MG63 (cell line): ENCODE data around the gene FCHSD2. TPM values are rescaled to one million over a fixed set of nuclear protein-coding genes. Genes with fewer than 3 reads are reported as not detected.
"Not testable (repeated sequence)": the region's sequence is repeated elsewhere in the genome, so short reads cannot be mapped to it uniquely, and the experiment has no call there.

Source experiments
- DNase-seq: peaks from one replicate; pipeline ENCODE4 v3.0.0-alpha.2; 2020
- H3K27me3 ChIP-seq: fragments of 250-450 bp; sonication (Bioruptor Pico); 2 replicates; pipeline ENCODE4 v1.5.1; 2020; ENCODE audit warnings: mild to moderate bottlenecking, moderate library complexity
- H3K36me3 ChIP-seq: fragments of 250-450 bp; sonication (Bioruptor Pico); 2 replicates; pipeline ENCODE4 v1.5.1; 2020; ENCODE audit warnings: mild to moderate bottlenecking, moderate library complexity
- H3K4me3 ChIP-seq: fragments of 250-450 bp; sonication (Bioruptor Pico); 2 replicates; pipeline ENCODE4 v1.5.1; 2020; ENCODE audit warnings: mild to moderate bottlenecking, moderate library complexity
- H3K9me3 ChIP-seq: fragments of 250-450 bp; sonication (Bioruptor Pico); 2 replicates; pipeline ENCODE4 v1.5.1; 2020; ENCODE audit warnings: mild to moderate bottlenecking, moderate library complexity
- total RNA-seq: library from RNA; depleted of rRNA; stranded (reverse); fragments of >200 nt; shearing (Covaris generic); gene quantifications from 2 replicates; pipeline ENCODE4 v1.2.3, GENCODE V29; 2014; ENCODE audit warnings: low replicate concordance

The FCHSD2 gene
- total RNA-seq, 1 experiment from 2014 or later: 8.2 TPM

DNA sequence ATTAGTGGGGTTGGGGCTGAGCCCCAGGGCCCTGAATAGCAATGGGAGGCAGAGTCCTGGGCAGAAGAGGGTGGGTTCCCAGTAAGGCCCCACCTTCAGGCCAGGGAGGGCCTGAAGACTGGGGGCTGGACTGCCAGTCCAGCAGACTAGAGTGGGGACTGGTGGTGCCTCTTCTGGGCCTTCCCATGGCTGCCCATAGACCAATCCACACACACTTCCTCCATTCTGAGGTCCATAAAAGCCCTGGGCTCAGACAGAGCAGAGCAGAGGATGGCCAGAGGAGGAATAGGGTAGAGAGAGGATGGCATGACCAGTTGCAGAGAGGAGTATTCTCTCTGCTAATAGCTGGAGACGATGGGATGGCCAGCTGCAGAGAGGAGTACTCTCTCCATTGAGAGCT lies 216.0 kb downstream of the FCHSD2 start:
- Histone ChIP-seq H3K4me3 (no peak overlapping the region), H3K36me3 (no peaks in the 10 kb centered on the region; the same call in 1 of the 2 replicates), H3K9me3 (no peaks in the 10 kb centered on the region), H3K27me3 (no peaks in the 10 kb centered on the region)
- DNase-seq: no peak

DNA sequence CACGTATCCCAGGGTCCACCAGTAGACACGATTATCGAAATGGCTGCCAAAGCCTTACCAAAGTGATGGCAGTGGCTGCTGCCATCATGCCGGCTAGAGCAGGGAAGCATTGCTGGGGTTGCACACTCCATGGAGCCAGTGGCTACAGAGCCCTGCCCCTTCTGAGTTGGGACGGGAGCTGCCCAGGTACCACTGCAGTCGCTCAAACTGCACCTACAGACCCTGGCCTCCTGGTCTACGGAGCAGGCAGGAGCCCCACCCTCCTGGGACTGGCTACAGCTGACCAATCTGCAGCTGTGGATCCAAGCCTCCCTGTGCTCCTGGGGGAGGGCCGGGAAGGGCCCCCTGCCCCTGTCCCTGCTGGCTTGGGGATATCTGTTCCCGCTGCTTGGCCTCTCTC lies 216.5 kb downstream of the FCHSD2 start:
- no peaks in the 10 kb centered on the region for H3K9me3 ChIP-seq
- H3K27me3 ChIP-seq: no peaks in the 10 kb centered on the region
- H3K36me3 ChIP-seq: peaks cover 3% of the 10 kb centered on the region; the same call in 1 of the 2 replicates
- H3K4me3 ChIP-seq: no peak overlapping the region
- no peak for DNase-seq

DNA sequence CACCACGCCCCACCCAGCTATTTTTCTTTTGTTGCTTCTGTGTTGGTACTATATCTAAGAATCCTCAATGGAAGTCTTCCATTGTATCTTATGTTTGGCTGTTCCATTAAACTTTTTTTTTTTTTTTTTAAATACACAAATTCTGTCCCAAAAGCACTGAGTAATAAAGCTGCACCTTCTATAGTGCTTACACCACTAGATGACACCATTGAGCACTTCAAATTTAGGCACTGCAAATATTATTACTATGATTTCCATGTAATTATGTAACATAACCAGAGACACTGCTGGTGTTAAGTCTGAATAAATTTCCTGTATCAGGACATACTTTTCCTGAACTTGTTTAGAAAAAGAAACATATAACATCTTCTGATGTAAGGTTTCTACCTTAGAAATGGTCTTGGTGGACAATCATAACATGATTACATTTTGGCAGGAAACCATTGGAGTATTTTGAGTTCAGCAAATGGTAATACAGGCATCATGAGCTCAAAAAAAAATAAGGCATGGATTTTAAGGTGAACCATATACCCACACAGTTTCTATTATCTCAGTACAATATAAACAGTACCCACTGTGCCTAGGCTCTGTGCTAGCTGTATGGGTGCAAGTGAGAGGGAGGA lies 217.4 kb downstream of the FCHSD2 start:
- no peak for DNase-seq
- no peaks in the 10 kb centered on the region for H3K9me3 ChIP-seq
- no peak overlapping the region for H3K4me3 ChIP-seq
- H3K36me3 ChIP-seq: peaks cover 4% of the 10 kb centered on the region; the same call in 1 of the 2 replicates
- no peaks in the 10 kb centered on the region for H3K27me3 ChIP-seq

DNA sequence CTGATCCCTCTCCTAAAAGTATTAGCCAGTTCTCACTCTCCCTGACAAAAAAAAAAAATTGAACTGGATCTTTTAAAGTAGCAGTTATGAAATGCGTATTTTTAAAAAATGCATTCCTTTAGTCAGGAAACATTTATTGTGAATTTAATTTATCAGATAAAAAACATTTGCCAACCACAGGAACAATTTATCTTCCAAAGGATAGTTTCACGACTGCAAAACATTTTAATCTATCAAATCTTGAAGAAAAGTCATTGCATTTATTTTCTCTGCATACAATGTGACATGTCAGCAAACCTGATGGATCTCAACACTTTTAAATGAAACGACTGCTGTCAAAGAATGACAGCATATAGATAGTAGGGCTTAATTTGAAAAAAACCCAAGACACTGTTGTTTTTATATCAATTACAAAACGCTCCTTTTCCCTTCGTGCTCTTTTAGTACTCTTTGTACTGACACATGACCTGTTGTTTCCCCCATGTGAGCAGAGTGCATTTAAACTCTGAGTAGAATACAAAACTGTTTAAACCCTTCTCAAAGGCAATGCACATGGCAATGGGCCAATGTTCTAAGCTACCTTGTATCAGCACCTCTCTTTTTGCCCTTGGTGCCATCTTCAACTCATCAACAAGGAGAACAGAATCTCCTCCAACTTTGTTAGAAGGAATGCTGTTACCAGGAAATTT lies 220.9 kb downstream of the FCHSD2 start:
- no peak for DNase-seq
- Histone ChIP-seq H3K27me3 (no peaks in the 10 kb centered on the region), H3K36me3 (peaks cover 4% of the 10 kb centered on the region; the same call in 1 of the 2 replicates), H3K4me3 (no peak overlapping the region), H3K9me3 (no peaks in the 10 kb centered on the region)

DNA sequence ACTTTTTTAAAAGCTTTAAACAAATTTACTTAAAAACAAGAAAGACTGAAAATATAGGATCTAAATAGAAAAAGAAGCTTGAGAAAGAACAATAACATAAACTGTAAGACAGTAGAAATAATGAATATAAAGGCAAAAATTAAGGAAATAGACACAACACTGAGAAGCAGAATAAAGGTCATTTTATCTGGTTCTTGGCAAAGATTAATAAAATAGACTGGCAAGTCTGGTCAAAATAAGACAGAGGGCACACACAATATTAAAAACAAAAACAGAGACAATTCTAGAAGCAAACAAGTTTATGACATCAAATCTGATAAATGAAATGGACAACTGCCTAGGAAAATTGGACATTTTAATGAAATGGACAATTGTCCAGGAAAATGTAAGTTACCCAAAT lies 222.1 kb downstream of the FCHSD2 start:
- no peak for DNase-seq
- H3K27me3 ChIP-seq: no peaks in the 10 kb centered on the region
- no peaks in the 10 kb centered on the region for H3K9me3 ChIP-seq
- peaks cover 4% of the 10 kb centered on the region; the same call in 1 of the 2 replicates for H3K36me3 ChIP-seq
- H3K4me3 ChIP-seq: no peak overlapping the region

DNA sequence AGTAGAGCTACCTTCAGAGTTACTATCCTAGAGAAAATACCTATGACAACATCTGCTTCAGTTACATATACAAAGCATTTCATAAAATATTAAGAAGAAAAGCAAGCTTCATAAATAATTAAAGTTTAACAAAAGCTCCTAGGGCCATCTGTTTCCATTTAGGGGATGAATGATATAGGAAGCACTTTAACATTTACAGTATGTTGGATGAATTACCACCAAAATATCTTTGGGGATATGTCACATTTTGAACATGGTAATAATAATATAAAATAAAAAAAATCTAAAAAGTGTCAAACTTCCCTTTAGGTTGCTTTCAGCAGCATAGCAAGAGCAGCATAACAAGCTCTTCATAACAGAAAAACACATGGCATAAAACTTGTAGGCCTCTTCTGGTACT lies 223.3 kb downstream of the FCHSD2 start:
- H3K27me3 ChIP-seq: no peaks in the 10 kb centered on the region
- H3K9me3 ChIP-seq: 0 out of 2 replicates have a peak, but pooled peaks cover 5% of the 10 kb centered on the region
- peaks cover 4% of the 10 kb centered on the region; the same call in 1 of the 2 replicates for H3K36me3 ChIP-seq
- no peak overlapping the region for H3K4me3 ChIP-seq
- DNase-seq: no peak

DNA sequence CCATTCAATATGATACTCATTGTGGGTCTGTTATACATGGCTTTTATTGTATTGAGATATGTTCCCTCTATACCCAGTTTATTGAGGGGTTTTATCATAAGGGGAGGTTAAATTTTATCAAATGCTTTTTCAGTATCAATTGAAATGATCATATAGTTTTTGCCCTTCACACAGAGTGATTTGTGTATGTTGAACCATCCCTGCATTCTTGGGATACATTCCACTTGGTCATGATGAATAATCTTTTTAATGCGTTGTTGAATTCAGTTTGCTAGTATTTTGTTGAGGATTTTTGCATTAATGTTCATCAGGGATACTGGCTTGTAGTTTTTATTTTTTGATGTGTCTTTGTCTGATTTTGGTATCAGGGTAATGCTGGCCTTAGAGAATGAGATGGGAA lies 229.9 kb downstream of the FCHSD2 start:
- Histone ChIP-seq H3K27me3 (no peaks in the 10 kb centered on the region), H3K9me3 (peaks cover 24% of the 10 kb centered on the region), H3K4me3 (no peak overlapping the region), H3K36me3 (peaks cover 4% of the 10 kb centered on the region)
- no peak for DNase-seq

DNA sequence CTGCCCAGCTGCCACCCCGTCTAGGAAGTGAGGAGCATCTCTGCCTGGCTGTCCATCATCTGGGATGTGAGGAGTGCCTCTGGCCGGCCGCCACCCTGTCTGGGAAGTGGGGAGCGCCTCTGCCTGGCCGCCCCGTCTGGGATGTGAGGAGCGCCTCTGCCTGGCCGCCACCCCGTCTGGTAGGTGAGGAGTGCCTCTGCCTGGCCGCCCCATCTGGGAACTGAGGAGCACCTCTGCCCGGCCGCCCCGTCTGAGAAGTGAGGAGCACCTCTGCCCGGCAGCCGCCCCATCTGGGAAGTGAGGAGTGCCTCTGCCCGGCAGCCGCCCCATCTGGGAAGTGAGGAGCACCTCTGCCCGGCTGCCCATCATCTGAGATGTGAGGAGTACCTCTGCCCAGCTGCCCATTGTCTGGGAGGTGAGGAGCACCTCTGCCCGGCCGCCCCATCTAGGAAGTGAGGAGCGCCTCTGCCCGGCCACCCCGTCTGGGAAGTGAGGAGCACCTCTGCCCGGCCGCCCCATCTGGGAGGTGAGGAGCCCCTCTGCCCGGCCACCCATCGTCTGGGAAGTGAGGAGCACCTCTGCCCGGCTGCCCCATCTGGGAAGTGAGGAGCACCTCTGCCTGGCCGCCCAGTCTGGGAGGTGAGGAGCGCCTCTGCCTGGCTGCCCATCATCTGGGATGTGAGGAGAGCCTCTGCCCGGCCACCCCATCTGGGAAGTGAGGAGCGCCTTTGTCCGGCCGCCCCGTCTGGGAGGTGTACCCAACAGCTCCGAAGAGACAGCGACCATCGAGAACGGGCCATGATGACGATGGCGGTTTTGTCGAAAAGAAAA lies 232.3 kb downstream of the FCHSD2 start:
- H3K4me3 ChIP-seq, DNase-seq: not testable (repeated sequence)
- peaks cover 24% of the 10 kb centered on the region for H3K9me3 ChIP-seq

DNA sequence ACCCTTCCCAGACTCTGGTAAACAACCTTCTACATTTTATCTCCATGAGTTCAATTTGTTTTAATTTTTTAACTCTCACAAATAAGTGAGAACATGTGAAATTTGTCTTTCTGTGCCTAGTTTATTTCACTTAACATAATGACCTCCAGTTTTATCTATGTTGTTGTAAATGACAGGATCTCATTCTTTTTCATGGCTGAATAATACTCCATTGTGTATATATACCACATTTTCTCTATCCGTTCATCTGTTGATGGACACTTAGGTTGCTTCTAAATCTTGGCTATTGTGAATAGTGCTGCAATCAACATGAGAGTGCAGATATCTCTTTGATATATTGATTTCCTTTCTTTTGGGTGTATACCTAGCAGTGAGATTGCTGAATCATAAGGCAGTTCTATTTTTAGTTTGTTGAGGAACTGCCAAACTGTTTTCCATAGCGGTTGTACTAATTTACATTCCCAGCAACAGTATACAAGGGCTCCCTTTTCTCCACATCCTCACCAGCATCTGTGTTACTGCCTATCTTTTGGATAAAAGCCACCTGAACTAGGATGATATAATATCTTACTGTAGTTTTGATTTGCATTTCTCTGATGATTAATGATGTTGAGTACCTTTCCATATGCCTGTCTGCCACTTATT lies 234.0 kb downstream of the FCHSD2 start:
- Histone ChIP-seq H3K36me3 (peaks cover 4% of the 10 kb centered on the region; the same call in 1 of the 2 replicates), H3K9me3 (peaks cover 15% of the 10 kb centered on the region), H3K27me3 (no peaks in the 10 kb centered on the region), H3K4me3 (no peak overlapping the region)
- DNase-seq: no peak

More for the DNA sequence above, 232.3 kb downstream of the FCHSD2 start:
- not testable (repeated sequence) for H3K27me3 ChIP-seq, H3K36me3 ChIP-seq

DNA sequence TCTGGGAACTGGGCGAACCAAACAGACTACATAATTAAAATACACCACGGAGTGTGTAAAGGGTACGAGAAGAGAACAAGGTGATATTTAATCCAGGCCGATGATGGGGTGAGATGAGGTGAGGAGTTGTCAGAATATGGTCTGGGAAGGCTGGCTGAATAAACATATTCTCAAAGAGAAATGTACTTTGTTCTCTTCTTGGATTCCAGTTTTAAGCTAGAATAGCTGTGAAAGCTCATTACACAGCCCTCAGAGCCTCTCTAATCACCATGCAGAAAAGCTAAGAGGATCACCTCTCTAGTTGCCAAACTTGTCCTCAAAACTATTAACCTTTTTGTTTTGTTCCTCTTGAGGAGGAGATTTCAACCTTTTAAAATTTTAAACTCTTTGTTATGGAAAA lies 238.1 kb downstream of the FCHSD2 start:
- Histone ChIP-seq H3K36me3 (no peaks in the 10 kb centered on the region), H3K4me3 (no peak overlapping the region), H3K27me3 (no peaks in the 10 kb centered on the region), H3K9me3 (peaks cover 5% of the 10 kb centered on the region; the same call in 1 of the 2 replicates)
- DNase-seq: no peak

DNA sequence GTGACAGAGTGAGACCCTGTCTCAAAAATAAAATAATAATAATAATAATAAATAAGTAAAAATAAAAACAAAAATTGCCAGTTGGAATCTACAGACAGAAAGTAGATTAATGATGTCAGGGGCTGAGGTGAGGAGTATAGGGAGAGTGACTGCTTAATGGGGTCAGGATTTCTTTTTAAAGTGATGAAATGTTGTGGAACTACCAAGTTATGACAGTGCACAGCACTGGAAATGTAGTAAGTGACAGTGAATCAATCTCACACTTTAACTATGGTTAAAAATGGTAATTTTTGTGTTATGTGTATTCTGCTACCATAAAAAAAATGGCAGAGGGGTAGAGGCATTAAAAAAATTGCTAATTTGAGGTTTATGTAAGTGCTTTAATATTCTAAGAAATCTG lies 240.7 kb downstream of the FCHSD2 start:
- no peaks in the 10 kb centered on the region for H3K9me3 ChIP-seq
- no peaks in the 10 kb centered on the region for H3K27me3 ChIP-seq
- no peak overlapping the region for H3K4me3 ChIP-seq
- DNase-seq: no peak
- no peaks in the 10 kb centered on the region for H3K36me3 ChIP-seq

DNA sequence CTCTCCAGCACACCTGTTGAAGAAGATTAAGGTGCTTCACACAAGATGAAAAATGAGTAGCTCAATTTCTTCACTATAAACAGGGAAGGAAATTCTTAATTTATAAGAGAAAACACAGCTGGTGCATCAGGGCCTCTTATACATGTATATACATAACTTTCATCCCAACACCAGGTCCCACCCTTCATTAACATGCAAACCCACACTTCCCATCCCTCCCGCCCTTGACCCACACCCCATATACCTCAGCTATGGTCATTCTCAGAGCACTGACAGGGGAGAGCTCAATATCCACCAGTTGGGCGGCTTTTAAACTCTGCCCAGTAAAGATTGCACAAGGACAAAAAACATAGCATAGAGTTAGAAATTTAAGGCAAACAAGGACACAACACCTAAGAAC lies 242.1 kb downstream of the FCHSD2 start:
- H3K36me3 ChIP-seq: no peaks in the 10 kb centered on the region
- no peaks in the 10 kb centered on the region for H3K9me3 ChIP-seq
- no peak overlapping the region for H3K4me3 ChIP-seq
- H3K27me3 ChIP-seq: no peaks in the 10 kb centered on the region
- DNase-seq: no peak

DNA sequence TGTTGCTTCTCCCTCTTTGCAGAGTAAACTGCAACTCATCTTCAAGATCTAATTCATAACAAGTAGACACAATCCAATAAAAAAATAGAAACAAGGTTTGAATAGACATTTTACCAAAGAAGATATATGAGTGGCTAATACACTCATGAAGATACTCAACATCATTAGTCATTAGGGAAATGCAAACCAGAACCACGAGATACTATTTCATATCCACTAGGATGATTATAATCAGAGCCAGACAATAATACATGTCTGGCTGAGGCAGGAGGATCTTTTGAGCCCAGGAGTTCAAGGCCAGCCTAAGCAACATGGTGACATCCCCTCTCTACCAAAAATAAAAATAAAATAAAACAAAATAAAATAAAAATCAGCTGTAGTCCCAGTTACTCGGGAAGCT lies 242.9 kb downstream of the FCHSD2 start:
- H3K27me3 ChIP-seq: no peaks in the 10 kb centered on the region
- no peaks in the 10 kb centered on the region for H3K9me3 ChIP-seq
- no peak overlapping the region for H3K4me3 ChIP-seq
- no peak for DNase-seq
- H3K36me3 ChIP-seq: no peaks in the 10 kb centered on the region

DNA sequence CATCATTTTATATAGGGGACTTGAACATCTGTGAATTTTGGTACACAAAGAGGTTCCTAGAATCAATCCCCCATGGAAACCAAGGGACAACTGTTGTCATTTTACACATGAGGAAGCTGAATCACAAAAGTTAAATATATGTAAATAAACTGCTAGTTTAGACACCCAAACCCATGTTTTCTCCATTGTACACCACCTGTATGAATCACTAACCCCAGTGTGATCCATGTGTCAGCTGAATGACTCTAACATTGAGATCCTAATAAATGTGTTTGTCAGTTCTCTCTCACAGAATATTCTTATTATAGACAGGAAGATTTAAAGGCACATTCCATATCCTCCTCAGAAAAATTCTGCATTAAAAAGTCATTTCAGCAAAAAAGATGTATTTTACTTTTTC lies 244.6 kb downstream of the FCHSD2 start:
- no peak for DNase-seq

DNA sequence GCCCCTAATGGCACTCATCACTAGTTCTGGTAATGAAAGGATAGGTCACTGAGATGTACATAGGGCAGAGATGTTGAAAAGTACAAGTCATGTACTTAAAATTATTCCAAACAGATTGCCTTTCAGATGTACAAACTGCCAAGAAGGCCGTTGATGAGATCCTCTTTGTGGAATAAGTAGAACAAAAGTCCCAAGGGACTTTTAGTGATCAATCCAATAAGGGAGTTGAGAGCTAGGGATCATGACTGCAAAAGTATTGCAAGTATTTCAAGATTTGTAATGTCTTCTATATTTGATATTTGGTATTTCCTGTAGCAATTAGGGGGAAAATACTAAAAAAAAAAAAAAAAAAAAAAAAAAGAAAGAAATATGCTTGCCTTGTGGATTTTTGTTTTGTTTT lies 245.7 kb downstream of the FCHSD2 start:
- Histone ChIP-seq H3K9me3 (no peaks in the 10 kb centered on the region), H3K36me3 (no peaks in the 10 kb centered on the region), H3K4me3 (no peak overlapping the region), H3K27me3 (no peaks in the 10 kb centered on the region)
- no peak for DNase-seq

More for the DNA sequence above, 244.6 kb downstream of the FCHSD2 start:
- Histone ChIP-seq H3K9me3 (no peaks in the 10 kb centered on the region), H3K4me3 (no peak overlapping the region), H3K27me3 (no peaks in the 10 kb centered on the region), H3K36me3 (no peaks in the 10 kb centered on the region)

DNA sequence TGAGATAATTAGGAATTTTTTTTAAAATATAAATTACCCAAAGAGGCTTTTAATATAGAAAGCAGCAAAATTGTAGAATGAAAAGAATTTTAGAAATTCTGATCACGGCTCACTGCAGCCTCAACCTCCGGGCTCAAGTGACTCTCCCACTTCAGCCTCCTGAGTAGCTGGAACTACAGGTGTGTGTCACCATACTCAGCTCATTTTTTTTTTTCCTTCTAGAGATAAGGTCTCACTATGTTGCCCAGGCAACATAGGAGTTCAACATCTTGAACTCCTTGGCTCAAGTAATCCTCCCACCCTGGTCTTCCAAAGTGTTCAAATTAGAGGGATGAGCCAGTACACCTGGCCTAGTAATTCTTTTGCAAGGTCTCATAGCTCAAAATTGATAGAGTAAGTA lies 251.2 kb downstream of the FCHSD2 start:
- Histone ChIP-seq H3K4me3 (no peak overlapping the region), H3K36me3 (peaks cover 11% of the 10 kb centered on the region), H3K27me3 (no peaks in the 10 kb centered on the region), H3K9me3 (no peaks in the 10 kb centered on the region)
- DNase-seq: no peak

DNA sequence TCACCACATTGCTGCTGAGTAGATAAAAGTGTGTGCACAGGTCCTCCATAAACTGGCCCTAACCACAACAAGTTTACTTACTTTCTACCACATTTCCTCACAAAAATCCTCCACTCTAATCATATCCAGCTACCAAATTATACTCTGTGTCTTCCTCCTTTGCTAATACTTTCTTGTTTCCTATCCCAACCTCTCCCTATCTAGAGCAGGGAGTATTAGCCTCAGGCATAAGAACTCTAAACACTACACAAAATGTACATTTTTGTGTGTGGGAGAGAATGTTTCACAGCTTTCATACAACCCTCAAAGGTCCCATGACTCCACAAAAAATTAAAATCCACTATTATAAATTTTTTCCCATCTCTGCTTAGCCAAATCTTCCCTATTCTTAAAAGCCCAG lies 255.5 kb downstream of the FCHSD2 start:
- H3K27me3 ChIP-seq: no peaks in the 10 kb centered on the region
- no peak overlapping the region for H3K4me3 ChIP-seq
- H3K9me3 ChIP-seq: no peaks in the 10 kb centered on the region
- no peak for DNase-seq
- peaks cover 11% of the 10 kb centered on the region for H3K36me3 ChIP-seq
